HG02870 (cell line): ENCODE results near the gene NOL4L.

Experiments
- ATAC-seq: cut with Tn5 transposase; IDR thresholded peaks from one replicate; pipeline ENCODE4 v1.9.1; 2021; ENCODE audit warnings: mild to moderate bottlenecking, moderate library complexity; ENCODE audit not compliant: unreplicated experiment

The NOL4L gene

GRCh38 chr20:32563311-32564272 lies 21.5 kb downstream of the NOL4L start:
- ATAC-seq, result no peak

GRCh38 chr20:32562495-32562911 lies 22.6 kb downstream of the NOL4L start:
- no peak for ATAC-seq

GRCh38 chr20:32560989-32561830 lies 23.9 kb downstream of the NOL4L start:
- no peak for ATAC-seq

- no peak for ATAC-seq
Observed at GRCh38 chr20:32560482-32560988, 24.6 kb downstream of the NOL4L start.

- ATAC-seq, result no peak
Observed at GRCh38 chr20:32559753-32560380, 25.3 kb downstream of the NOL4L start.

- ATAC-seq, result no peak
Observed at GRCh38 chr20:32559205-32559752, 25.9 kb downstream of the NOL4L start.

GRCh38 chr20:32558526-32558925 lies 26.6 kb downstream of the NOL4L start:
- no peak for ATAC-seq

- no peak for ATAC-seq
Observed at GRCh38 chr20:32557319-32557718, 27.8 kb downstream of the NOL4L start.

GRCh38 chr20:32556312-32557184 lies 28.6 kb downstream of the NOL4L start:
- ATAC-seq, result no peak

GRCh38 chr20:32555584-32555983 lies 29.5 kb downstream of the NOL4L start:
- no peak for ATAC-seq

GRCh38 chr20:32554965-32555289 lies 30.2 kb downstream of the NOL4L start:
- ATAC-seq, result no peak

- ATAC-seq, result no peak
Observed at GRCh38 chr20:32553618-32554017, 31.5 kb downstream of the NOL4L start.

GRCh38 chr20:32551693-32552092 lies 33.4 kb downstream of the NOL4L start:
- no peak for ATAC-seq

GRCh38 chr20:32549842-32550241 lies 35.3 kb downstream of the NOL4L start:
- no peak for ATAC-seq

GRCh38 chr20:32547753-32548034 lies 37.4 kb downstream of the NOL4L start:
- ATAC-seq, result no peak

GRCh38 chr20:32546918-32547752 lies 38.0 kb downstream of the NOL4L start:
- ATAC-seq, result no peak

GRCh38 chr20:32544893-32545840 lies 40.0 kb downstream of the NOL4L start:
- ATAC-seq, result no peak

- no peak for ATAC-seq
Observed at GRCh38 chr20:32544260-32544722, 40.8 kb downstream of the NOL4L start.
